GM12864 (cell line): ENCODE results near the gene CEP290.

Experiments used
- DNase-seq: peaks from one replicate; pipeline ENCODE4 v3.0.0-alpha.2; 2011; ENCODE audit warnings: low read depth
- H3K4me3 ChIP-seq: 2 replicates; pipeline ENCODE4 v1.5.1; 2011; ENCODE audit warnings: mild to moderate bottlenecking, low read depth, low read length, control low read depth
- CTCF ChIP-seq: IDR thresholded peaks from 2 replicates; pipeline ENCODE4 v1.5.1; 2011; ENCODE audit warnings: low read depth, mild to moderate bottlenecking, moderate library complexity, low read length, control low read depth, inconsistent platforms; ENCODE audit errors: missing control alignments

Gene CEP290

GRCh38 chr12:88029093-88029665 lies 112.7 kb downstream of the CEP290 start, which contains the start of gene C12orf50:
Gene C12orf50 (minus strand): TSS chr12:88029401. CDS start chr12:88026962, 2,439 bp downstream.
- no peak for TF ChIP-seq CTCF
- no peak within 1 kb of the TSS for H3K4me3 ChIP-seq

DNA sequence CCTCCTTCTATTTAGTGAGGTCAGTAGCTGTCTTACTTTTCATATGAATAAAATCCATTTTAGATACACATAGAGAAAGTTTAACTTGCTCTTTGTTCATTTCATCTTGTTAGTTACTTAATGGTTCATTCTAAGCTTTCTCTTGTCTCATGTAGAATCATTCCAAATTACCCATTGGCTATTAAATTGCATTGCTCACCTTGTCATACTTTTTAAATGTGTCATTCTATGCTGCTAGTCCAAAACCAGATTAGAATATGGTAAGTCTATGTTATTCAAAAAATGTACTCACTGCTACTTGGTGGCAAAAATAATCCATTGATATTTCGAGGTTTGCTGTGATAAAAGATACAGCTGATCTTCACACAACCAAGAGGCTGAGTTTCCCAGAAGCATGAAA lies 115.7 kb downstream of the CEP290 start:
- H3K4me3 ChIP-seq = no peak overlapping the region
- no peak for DNase-seq
- TF ChIP-seq CTCF = no peak

More at GRCh38 chr12:88029093-88029665, 112.7 kb downstream of the CEP290 start, which contains the start of gene C12orf50:
- DNase-seq = no peak

DNA sequence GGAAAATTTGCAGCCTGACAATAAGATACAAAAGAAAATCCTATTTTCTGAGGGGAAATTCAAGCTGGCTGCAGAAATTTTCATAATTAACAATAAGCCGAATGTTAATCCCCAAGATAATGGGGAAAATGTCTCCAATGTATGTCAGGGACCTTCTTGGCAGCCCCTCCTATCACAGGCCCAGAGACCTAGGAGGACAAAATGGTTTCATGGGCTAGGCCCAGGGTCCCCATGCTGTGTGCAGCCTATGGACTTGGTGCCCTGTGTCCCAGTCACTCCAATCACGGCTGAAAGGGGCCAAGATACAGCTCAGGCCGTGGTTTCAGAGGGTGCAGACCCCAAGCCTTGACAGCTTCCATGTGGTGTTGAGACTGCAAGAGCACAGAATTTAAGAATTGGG lies 123.9 kb downstream of the CEP290 start:
- no peak overlapping the region for H3K4me3 ChIP-seq
- DNase-seq = no peak
- TF ChIP-seq CTCF = no peak

- H3K4me3 ChIP-seq = no peak overlapping the region
- TF ChIP-seq CTCF = no peak
- no peak for DNase-seq
Measured at GRCh38 chr12:88015825-88016224, 126.1 kb downstream of the CEP290 start.

DNA sequence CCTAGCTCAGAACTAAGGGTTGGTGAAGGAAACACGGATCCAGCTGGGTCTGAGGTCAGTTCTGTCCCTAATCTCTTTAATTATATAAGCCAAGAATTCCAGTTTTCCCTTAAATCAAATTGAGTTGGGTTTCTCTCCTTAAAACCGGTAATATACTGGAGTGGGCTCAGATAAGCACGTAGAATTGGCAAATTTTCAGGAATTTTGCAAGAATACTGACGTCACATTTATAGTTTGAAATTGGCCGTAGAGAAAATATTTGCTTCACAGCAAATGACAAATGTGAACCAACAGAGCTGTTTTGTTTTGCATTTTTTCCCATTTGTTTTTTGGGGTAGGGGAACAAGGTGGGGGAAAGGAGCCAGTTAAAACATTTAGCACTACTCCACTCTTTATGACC lies 130.1 kb downstream of the CEP290 start:
- no peak for DNase-seq
- no peak for TF ChIP-seq CTCF
- no peak overlapping the region for H3K4me3 ChIP-seq

DNA sequence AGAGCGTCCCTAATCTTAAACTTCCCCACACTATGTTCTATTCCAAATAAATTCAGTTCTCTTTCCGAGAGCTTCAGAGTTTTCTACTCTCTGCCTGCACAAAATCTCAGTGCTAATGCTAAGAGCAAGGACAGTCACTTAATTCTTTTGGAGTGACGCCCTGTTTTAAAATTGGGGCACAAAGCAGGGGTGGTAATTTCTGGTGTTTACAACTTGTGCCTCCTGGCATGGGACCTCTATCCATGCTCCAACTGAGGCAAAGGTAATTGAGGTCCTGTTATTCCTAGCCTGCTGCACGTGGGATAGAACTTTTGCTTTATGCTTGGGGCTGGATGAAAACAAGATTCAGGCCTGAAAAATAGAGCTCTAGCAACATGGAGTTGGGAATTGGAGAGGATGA lies 135.5 kb downstream of the CEP290 start:
- no peak overlapping the region for H3K4me3 ChIP-seq
- no peak for TF ChIP-seq CTCF
- DNase-seq = no peak

GRCh38 chr12:88001327-88001726 lies 140.6 kb downstream of the CEP290 start:
- no peak overlapping the region for H3K4me3 ChIP-seq

More at GRCh38 chr12:88001327-88001726, 140.6 kb downstream of the CEP290 start:
- DNase-seq = no peak
- no peak for TF ChIP-seq CTCF
